RKO (cell line): ENCODE results near the gene UBE3D.
"Not testable (repeated sequence)": the region's sequence is repeated elsewhere in the genome, so short reads cannot be mapped to it uniquely, and the experiment has no call there.

ENCODE experiments used
- DNase-seq: peaks from one replicate; pipeline ENCODE4 v3.0.0-alpha.2; 2016; ENCODE audit warnings: low spot score

UBE3D gene

DNA sequence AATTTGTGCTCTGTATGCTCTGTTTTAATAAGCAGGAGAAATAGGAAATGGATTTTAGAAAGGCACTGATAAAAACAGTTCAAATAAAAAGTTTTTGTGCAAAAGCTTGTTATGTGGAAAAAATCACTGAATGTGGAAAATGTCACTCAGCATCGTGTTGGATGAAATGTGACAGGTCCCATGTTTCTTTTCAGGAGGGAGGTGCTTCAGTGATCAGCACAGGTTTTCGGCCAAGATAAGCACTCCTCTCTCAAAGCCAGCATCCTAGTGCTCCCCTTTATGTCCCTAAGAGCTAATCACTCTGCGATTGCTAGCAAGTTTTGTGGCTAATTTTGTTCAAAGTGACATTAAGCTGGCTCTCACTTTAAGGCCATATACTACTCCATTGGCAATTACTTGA lies 12.0 kb downstream of the UBE3D start:
- DNase-seq = no peak

DNA sequence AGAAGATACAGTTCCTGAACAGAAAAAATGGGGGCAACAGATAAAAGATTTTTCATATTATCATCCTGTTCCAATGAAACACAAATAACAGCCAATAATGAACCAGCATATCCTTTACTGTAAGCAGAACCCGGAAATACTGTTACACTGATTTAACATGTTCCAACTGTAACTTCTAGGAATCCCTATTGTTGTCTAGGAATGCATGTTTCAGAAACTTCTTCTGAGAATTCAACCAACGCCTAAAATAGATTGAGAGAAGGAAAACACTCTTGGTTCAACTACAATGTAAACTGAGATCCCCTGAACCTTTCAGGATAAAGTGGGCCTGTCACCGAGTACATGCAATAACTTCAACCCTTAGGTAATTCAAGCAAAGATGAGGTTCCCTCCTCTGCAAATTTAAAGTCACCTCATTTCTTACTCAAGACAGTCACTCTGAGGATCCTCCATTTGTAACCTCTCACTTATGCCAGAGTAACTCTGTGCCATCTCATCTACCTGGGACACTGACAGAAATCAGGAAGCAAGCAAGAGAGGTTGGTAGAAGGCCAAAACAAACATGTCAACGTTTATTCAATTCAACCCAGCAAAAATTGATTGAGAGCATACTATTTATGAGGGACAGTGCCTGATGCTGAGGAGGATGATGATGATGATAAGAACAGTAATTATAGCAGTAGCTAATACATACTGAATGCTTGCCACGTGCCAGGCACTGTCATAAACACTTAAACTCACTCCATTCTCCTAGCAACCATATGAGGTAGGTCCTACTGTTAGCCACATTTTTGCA lies 14.1 kb downstream of the UBE3D start:
- no peak for DNase-seq

DNA sequence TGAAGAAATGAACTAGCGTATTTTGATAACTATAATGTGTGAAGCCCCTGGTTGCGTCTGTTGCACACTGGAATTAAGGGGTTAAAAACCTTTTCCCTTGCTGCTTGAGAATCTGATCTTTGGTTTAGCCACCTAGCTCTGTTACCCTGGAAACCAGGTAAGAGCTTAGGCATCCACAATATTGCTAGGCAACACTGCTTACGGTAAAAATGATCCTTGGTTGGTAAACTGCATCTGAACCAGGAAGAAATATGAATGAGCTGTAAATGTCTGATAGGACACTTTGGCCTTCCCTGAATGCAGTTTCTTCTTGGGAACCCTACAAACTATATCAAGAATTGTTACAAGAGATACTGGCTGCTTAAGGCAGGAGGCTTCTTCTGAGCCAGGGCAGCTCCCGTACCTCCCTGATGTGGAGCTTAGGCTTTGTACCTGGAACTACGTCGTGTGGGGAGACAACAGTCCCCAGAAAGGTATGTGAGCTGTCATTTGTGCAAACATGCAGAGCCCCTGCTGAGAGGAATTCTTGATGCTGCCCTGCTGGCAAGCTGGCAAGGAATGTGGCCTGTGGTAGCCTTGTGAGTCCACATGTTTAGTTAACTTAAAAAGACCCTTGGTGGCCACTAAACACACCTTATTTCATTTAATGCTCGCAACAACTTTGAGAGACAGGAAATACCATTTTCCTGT lies 18.4 kb downstream of the UBE3D start:
- DNase-seq = no peak

DNA sequence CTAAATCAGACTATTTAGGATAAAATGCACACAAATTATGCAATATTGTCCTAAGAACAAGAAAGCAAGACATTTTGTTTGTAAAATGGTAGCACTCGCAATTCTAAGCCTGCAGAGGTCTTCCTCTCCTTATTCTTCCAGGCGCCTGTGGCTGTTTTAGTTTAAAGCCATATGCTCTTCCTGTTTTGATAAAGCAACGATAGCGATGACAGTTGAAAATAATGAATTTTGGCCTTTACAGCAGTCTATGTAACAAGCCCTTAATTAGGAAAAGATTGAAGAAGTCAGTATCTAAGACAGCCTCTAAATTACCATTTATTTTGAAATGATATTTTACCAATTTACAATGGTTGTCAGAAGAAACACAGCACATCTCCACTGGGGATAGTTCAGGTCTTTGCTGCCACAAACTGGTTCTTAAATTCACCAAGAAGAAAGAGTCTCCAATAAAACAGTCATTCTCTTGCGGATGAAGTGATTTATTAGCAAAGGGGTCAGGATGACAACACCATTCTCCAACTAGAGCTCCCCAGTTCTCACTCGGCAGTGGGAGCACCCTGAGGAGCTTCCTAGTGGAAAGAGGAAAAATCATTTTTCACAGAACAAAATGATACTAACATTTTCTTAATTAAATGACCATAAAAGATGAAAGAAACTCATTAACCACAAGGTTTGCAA lies 21.4 kb downstream of the UBE3D start:
- DNase-seq = no peak

DNA sequence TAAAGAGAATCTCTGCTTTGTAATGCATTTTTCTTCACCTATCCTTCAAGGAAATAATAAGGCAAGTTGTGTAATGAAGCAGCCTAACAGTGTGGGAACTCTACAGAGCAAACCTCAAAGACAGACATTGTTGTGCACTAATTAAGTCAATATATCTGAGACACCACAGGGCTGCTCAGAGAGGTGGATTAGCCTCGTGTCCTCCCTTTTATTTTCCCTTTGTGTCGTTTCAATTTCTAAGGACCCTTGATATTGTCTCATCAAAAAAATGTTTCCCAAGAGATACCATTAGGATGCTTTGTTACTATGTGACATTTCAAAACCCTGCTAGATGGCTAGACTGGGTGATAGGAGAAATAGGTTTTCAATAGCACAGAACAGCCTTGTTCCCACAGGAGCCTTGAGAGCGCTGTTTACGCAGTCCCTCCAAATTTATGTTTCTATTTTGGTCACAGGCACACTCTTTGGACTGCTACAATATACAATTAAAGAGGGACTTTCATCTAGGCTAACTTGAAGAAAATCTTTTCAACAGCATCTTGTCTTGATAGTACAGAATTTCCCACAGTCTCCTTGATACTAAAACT lies 23.1 kb downstream of the UBE3D start:
- no peak for DNase-seq

DNA sequence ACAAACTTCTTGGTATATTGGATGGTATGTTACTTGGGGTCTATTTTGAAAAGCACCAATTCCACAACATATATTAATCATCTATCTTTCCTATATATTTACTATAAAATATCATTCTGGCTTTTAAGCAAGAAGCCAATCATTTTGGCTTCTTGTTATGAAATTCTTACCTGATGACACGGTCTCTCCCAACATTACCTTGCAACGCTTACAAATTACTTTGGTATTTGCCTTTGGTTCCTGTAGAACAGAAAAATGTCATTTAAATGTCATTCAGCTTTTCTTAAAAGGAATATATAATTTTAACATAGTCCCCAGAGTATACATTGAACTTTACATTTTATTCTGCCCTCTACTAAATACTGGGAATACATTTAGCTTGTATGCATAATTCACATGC lies 27.4 kb downstream of the UBE3D start:
- no peak for DNase-seq

GRCh38 chr6:83031689-83032088 lies 34.0 kb downstream of the UBE3D start:
- no peak for DNase-seq

DNA sequence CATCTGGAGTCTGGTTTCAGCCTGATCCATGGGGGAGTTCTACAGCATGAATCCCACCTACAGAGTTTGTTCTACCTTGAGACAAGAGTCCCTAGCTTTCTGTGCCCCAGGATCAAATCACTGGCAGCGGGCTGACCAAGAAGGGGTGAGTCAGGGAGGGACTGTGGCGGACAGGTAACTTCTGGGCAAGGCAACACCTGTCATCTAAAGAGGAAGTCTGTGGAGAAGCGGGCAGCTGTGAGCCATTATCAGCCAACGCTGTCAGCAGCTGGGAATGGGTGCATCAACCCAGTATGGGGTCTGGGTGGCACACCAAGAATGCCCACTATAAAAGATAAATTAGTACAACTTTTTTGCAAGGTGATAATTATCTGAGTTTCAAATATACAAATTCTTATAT lies 45.9 kb downstream of the UBE3D start:
- DNase-seq = no peak

- DNase-seq = not testable (repeated sequence)
Measured at GRCh38 chr6:83011131-83011530, 54.5 kb downstream of the UBE3D start.

- DNase-seq = no peak
Measured at GRCh38 chr6:83008626-83009025, 57.0 kb downstream of the UBE3D start.

DNA sequence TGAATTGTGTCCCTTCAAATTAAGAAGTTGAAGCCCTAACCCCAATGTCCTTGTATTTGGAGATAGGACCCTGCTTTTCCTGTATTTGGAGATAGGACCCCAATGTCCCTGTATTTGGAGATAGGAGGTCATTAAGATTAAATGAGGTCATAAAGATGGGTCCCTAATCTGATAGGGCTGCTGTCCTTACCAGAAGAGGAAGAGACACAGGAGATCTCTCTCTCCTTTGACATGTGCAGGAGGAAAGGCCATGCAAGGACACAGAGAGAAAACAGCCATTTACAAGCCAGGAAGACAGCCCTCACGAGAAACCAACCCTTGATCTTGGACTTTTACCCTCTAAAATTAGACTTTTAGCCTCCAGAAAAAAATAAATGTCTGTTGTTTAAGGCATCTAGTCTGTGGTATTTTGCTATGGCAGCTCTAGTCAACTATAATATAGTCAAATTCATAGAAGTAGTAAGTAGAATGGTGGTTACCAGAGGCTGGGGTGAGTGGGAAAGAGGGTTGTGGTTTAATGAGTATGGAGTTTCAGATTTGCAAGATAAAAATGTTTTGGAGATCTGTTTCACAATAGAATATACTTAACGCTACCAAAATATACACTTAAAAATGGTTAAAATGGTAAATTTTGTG lies 59.3 kb downstream of the UBE3D start:
- DNase-seq = no peak

GRCh38 chr6:82996156-82996555 lies 69.5 kb downstream of the UBE3D start:
- no peak for DNase-seq

DNA sequence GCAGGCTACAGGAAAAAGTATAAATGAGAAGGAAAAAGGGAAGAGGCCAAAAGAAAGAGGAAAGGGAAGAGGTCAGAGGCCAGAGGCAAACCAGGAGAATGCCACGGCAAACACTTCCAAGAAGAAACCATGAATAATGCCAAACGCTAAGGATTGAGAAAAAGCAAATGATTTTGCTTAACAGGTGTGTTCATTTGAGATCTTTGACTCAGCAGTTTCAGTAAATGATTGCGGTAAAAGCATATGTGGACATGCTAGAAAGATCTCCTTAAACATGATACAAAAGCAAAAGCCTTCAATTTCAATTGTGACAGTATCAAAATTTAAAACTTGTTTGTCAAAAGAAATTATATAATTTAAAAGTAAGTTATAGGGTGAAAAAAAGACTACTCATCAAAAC lies 70.6 kb downstream of the UBE3D start:
- no peak for DNase-seq

DNA sequence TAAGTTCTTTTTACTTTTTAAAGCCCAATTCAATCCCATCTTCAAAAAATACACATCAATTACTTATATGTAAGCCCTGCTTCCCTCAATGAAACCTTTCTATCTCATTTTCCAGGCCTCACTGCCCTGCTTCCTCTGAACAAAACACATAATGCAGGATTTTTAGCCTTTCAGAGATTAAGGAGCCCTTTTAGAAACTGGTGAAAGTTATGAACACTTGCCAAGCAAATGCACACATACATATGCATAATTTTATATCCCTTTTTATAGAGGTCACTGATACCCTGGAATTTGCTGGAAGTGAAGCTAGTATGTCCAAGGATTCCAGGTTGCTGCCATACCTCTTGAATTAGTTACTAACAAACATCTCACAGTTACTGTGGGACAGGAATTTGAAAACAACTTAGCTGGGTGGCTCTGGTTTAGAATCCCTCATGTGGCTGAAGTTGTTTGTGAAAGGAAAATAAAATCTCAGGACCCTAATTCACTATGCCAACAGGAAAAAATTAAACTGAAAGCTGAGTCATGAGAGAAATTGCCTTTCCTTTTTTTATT lies 75.8 kb downstream of the UBE3D start:
- no peak for DNase-seq

DNA sequence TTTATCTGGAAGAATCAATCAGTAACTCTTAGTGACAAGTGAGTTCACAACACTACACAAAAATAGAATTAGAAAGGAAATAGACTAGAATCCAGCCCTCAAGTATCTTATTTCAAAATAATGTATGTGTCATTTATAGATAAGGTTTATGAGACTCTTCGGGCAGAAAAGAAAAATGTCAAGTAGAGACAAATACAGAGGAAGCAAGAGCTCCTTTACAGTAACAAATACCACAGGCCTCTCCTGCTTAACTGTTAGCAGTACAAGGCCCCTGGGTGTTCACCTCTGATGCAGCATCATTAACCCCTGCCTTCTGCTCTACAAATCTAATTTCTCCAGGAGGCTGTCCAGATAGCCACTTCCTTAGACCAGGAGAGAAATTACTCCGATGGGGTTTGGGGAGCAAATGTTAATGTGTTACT lies 76.7 kb downstream of the UBE3D start:
- DNase-seq = no peak

DNA sequence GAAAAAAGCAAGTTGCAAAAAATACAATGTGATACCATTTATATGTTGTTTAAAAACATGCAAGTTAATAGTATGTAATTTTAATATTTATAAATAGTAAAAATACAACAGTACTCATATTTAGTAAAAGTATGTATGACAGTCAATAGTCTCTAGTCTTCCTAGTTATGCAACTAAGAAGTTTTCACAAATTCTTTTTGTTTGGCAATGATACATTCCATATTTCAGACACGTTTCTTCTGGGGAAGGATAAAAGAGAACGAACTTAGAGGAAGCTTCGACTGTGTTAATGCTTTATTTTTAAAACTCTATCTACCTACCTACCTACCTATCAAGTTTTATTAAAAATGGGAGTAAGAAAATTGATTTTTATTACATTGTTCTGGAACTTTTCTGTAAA lies 77.7 kb downstream of the UBE3D start:
- DNase-seq = no peak

GRCh38 chr6:82987416-82987815 lies 78.2 kb downstream of the UBE3D start:
- DNase-seq = no peak

GRCh38 chr6:82984720-82985119 lies 80.9 kb downstream of the UBE3D start:
- no peak for DNase-seq

- peak; percentile 28 for DNase-seq
Measured at GRCh38 chr6:82980086-82980485, 85.6 kb downstream of the UBE3D start.

GRCh38 chr6:82979657-82980056 lies 86.0 kb downstream of the UBE3D start:
- DNase-seq = no peak

GRCh38 chr6:82978362-82978945 lies 87.2 kb downstream of the UBE3D start:
- no peak for DNase-seq

DNA sequence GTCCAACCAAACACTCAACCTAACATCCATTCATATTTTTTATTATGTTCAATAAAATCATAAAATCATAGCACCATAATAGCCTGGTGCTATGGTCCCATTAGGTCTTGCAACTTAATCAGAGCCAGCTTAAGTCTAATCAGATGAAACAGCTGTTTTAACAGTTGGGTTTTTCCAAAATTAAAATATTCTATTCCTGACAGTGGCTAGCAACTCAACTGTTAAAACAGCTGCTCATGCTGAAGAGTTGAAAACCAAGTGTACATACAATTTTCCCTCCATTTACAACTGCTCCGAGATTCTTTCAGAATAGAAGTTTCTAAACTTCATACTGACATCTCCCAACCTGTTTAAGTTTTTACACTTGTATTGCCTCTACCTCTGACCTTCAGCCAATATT lies 89.5 kb downstream of the UBE3D start:
- no peak for DNase-seq
